Regular cardiac myocyte (primary cell): Measurements from ENCODE around the gene ATAT1. TPM values are rescaled to one million over a fixed set of nuclear protein-coding genes. Genes with fewer than 3 reads are reported as not detected.

Source experiments
- total RNA-seq: library from RNA; depleted of rRNA; stranded (reverse); fragments of >200 nt; gene quantifications from 2 replicates; pipeline ENCODE4 v1.2.3, GENCODE V29; 2014

Gene ATAT1
- total RNA-seq: 2.0 and 3.6 TPM in 2 replicates

DNA sequence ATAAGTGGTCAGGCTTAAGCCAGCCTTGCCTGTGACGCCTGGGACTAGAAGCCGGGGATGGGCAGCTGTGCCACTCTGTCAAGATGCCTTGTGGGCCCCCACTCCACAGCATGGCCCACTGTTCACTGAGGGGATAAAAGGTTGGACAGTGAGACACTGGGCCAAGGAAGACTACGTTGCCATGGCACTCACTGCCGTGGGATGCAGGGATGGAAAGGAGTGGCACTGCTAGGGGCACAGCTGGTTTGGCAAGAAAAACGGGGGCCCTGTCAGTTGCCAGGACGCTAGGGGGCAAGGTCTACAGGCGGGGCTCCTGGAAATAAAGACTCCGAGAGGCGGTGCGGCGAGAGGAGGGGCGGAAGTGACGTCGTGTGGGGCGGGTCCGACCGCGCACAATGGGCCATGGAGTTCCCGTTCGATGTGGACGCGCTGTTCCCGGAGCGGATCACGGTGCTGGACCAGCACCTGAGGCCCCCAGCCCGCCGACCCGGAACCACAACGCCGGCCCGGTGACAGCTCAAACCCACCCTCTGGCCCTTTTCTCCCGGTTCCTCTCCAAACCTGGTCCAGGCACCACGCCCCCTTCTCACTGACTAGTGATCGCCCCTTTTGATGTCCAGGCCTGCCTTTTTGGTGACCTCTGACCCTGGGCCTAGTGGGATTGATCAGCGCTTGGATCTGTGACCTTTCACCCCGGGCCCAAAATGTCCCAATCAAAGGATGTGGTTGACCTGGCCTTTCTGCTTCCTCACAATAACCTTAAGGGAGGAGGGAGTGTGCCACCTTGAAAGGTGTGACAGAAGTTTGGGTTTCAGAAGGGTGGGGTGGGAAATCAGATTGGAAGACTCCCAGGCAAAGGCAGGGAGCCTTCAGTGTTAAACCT lies at the start of gene ATAT1:
TSS of gene ATAT1 (plus strand) at position 391 of the 883 bp plus-strand sequence.

GRCh38 chr6:30616811-30617564 lies 9.7 kb upstream of the ATAT1 start, which contains the start of gene PPP1R10:
PPP1R10 (minus strand) TSS chr6:30617243; CDS start chr6:30609944, 7,299 bp downstream.

DNA sequence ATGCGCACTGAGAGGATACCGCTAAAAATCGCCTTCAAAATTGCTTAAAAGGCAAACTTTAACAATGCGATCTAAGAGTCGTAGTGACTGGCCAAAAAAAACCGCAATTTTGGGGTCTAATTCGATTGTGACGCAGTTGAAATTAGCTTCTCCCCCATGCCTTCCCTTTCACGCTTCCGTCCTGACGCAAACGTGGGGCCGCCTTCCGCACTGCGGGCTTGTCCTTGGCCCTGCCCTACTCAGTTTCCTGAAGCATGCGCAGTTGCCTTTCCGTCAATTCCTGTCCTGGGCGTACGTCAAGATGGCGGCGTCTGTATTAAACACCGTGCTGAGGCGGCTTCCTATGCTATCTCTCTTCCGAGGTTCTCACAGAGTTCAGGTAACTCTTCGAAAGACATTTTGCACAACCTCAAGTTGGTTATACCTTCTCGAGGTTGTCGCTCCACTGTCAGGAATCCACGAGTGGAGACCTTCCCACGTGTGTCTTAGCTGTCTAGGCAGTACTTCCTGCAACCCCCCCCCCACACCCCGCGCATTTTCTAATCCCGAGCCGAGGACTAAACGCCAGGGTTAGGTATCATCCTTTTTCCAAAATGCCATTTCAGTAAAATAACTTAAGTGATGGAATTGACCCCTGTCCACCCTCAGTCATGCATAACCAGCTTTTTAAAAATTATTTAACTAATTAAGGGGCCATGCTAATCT lies 9.0 kb upstream of the ATAT1 start, which contains the start of gene MRPS18B:
TSS of gene MRPS18B (plus strand) at position 276 of the 705 bp plus-strand sequence. CDS start at position 302, 26 bp downstream.

GRCh38 chr6:30646450-30647241 lies 20.0 kb downstream of the ATAT1 start, which contains the start of gene C6orf136:
C6orf136 (plus strand) TSS chr6:30647133; CDS start chr6:30647232, 99 bp downstream.

DNA sequence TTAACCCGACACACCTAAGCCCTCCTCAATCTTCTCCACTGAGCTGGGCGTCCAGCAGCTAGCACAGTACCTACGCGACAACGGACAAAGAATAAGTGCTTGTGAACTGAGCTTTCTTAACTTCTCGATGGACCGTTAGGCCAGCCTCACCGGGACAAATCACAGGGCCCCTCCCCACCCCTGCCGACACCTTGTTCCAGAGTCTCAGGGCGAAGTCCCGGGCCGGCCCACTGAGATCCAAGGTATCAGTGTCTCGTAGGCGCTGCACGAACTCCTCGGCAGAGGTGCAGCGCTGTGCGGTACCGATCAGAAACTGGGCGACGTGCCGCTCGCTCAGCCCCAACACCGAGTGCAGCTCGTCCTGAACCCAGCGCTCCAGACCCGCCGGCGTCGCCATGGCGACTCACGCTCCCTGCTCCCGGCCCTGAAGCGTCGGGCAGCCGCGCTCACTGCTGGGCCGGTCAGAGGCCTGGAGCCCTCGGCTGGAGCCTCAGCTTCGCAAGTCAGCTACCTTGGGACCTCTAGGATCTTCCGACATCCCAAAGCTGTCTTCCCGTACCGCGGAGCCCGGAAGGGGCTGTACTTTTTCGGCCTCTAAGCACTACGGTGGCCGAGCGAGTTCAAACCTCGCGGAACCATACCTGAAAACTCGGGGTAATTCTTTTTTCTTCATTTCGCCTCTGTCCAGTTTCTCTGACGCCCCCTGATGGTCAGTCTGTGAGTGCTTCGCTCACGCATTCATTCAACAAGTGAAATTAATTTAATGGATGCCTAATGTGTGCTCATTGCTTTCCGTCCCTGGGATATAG lies 46.0 kb downstream of the ATAT1 start, which contains the start of gene DHX16:
TSS of gene DHX16 (minus strand) at position 562 of the 809 bp plus-strand sequence. CDS start at position 397, 165 bp downstream.

DNA sequence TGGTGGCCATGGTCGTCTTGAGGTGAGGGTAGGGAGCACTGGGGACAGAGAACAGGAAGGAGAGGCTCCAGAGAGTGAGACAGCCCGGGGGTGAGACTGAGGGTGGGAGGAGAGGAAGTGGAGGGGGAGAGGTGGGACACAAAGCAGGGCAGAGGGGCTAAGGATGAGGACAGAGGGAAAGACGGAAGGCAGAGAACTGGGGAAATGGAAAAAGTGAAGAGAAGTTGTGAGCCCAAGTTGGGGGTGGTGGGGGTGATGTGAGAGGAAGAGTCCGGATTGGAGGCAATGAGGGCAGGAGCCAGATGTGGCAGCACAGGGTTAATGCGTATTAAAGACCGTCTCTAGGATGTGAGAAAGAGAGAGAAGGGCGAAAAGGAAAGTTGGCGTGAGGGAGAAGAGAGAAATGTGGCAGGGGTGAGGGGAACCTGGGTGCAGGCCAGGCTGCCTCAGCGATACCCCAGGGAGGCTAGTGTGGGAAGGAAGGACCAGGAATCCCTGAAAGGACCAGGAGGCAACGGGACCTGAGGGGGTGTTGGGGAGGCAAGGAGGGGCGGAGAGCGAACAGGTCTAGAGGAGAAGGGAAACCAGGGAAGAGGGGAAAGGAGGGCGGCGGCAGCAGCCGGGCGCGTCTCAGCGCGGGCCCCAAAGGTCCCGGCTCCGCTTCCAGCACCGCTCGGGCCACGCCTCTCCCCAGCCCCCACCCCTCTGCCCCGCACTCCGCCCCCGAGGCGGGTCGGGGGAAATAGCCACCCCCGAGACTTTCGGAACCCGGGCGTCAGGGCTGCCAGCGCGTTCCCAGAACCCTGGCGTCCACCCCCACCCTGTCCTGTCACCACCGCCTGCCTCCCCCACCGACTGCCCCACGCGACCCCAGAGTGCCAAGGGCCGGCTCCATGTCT lies 59.6 kb downstream of the ATAT1 start, which contains the start of gene PPP1R18:
TSS of gene PPP1R18 (minus strand) at position 637 of the 899 bp plus-strand sequence. CDS start at position 10, 627 bp downstream.

DNA sequence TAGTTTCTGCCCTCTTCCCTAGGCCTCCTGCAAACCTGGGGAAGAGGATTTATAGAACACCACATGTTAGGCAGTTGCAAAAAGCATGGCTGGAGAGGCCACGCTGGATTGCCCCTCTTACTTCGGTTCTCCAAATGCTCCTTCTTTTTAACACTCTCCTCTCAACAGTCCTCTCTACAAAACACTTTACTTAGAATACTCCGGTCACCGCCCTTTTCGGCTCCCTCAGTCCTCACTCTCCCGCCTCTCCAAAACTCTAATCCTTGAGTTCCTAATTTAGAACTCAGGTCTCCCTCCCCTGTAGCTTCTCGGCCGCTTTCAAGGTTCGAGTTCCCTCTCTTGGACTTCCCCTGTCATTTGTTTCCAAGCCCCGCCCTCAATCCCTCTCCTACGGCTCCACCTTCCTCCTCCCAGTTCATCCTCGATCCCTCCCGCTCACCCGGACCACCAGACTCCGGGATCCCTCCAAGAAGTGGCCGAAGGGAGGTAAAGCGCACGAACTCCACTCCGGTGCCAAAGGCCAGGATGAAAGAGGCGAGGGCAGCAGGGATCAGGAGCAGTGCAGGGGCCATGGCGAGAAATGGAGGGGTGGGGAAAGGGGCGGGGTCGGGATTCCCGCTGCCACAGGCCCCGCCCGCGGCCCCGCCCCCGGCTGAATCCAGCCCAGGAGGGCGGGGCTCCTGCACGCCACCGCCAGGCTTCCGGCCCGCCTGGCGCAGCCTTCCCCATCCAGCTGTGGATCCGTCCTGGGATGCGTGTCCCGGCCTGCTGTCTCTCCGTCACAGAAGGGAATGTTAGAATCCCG lies 63.9 kb downstream of the ATAT1 start, which contains the start of gene NRM:
TSS of gene NRM (minus strand) at position 582 of the 805 bp plus-strand sequence. CDS start at position 572, 10 bp downstream.

Other genes with a start within 250 kb of the ATAT1 start
- 102 and 274 TPM in 2 replicates for gene HLA-E, start 137.4 kb upstream of the ATAT1 start, total RNA-seq
- 50.7 and 52.1 TPM in 2 replicates for gene GNL1, start 70.4 kb upstream of the ATAT1 start, total RNA-seq
- 4.4 and 5.9 TPM in 2 replicates for gene PRR3, start 69.6 kb upstream of the ATAT1 start, total RNA-seq
- 46.2 and 89.9 TPM in 2 replicates for gene ABCF1, start 55.4 kb upstream of the ATAT1 start, total RNA-seq
- gene PPP1R10, start 9.6 kb upstream of the ATAT1 start, total RNA-seq: 7.0 and 19.6 TPM in 2 replicates
- gene MRPS18B, start 9.0 kb upstream of the ATAT1 start, total RNA-seq: 30.4 and 53.7 TPM in 2 replicates
- gene C6orf136, start 20.3 kb downstream of the ATAT1 start, total RNA-seq: 8.8 and 22.8 TPM in 2 replicates
- 31.9 and 52.0 TPM in 2 replicates for gene DHX16, start 46.1 kb downstream of the ATAT1 start, total RNA-seq
- gene PPP1R18, start 59.8 kb downstream of the ATAT1 start, total RNA-seq: 46.8 and 48.5 TPM in 2 replicates
- 1.7 and 2.9 TPM in 2 replicates for gene NRM, start 64.1 kb downstream of the ATAT1 start, total RNA-seq
- 4.8 and 10.9 TPM in 2 replicates for gene MDC1, start 90.4 kb downstream of the ATAT1 start, total RNA-seq
- gene TUBB, start 93.5 kb downstream of the ATAT1 start, total RNA-seq: 338 and 856 TPM in 2 replicates
- gene FLOT1, start 115.8 kb downstream of the ATAT1 start, total RNA-seq: 71.3 and 146 TPM in 2 replicates
- gene IER3, start 117.7 kb downstream of the ATAT1 start, total RNA-seq: 105 and 239 TPM in 2 replicates